ENCODE data around the gene TFRC. TPM values are rescaled to one million over a fixed set of nuclear protein-coding genes. Genes with fewer than 3 reads are reported as not detected.

The TFRC gene
- total RNA-seq, 1 experiment from 2014 or later, result 143 TPM

- ATAC-seq (no peak), DNase-seq (ENCODE audit: low spot score) (no peak)
- no peak overlapping the region for H3K27ac Mint-ChIP-seq
- TF ChIP-seq MLX (CRISPR knock-in tag; IDR thresholded peaks at IDR 0.05) (no peak), FOXK1 (CRISPR knock-in tag; IDR thresholded peaks at IDR 0.05) (no peak), FOXJ3 (CRISPR knock-in tag; IDR thresholded peaks at IDR 0.05; ENCODE audit: borderline replicate concordance) (no peak), JUN (CRISPR knock-in tag; IDR thresholded peaks at IDR 0.05) (no peak)
- TF ChIP-seq, protein P1, sequence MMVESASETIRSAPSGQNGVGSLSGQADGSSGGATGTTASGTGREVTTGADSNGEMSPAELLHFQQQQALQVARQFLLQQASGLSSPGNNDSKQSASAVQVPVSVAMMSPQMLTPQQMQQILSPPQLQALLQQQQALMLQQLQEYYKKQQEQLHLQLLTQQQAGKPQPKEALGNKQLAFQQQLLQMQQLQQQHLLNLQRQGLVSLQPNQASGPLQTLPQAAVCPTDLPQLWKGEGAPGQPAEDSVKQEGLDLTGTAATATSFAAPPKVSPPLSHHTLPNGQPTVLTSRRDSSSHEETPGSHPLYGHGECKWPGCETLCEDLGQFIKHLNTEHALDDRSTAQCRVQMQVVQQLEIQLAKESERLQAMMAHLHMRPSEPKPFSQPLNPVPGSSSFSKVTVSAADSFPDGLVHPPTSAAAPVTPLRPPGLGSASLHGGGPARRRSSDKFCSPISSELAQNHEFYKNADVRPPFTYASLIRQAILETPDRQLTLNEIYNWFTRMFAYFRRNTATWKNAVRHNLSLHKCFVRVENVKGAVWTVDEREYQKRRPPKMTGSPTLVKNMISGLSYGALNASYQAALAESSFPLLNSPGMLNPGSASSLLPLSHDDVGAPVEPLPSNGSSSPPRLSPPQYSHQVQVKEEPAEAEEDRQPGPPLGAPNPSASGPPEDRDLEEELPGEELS (CRISPR knock-in tag; IDR thresholded peaks at IDR 0.05), result no peak
- TF ChIP-seq, protein P2, sequence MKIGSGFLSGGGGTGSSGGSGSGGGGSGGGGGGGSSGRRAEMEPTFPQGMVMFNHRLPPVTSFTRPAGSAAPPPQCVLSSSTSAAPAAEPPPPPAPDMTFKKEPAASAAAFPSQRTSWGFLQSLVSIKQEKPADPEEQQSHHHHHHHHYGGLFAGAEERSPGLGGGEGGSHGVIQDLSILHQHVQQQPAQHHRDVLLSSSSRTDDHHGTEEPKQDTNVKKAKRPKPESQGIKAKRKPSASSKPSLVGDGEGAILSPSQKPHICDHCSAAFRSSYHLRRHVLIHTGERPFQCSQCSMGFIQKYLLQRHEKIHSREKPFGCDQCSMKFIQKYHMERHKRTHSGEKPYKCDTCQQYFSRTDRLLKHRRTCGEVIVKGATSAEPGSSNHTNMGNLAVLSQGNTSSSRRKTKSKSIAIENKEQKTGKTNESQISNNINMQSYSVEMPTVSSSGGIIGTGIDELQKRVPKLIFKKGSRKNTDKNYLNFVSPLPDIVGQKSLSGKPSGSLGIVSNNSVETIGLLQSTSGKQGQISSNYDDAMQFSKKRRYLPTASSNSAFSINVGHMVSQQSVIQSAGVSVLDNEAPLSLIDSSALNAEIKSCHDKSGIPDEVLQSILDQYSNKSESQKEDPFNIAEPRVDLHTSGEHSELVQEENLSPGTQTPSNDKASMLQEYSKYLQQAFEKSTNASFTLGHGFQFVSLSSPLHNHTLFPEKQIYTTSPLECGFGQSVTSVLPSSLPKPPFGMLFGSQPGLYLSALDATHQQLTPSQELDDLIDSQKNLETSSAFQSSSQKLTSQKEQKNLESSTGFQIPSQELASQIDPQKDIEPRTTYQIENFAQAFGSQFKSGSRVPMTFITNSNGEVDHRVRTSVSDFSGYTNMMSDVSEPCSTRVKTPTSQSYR (CRISPR knock-in tag; IDR thresholded peaks at IDR 0.05), result no peak
- TF ChIP-seq, protein P3, sequence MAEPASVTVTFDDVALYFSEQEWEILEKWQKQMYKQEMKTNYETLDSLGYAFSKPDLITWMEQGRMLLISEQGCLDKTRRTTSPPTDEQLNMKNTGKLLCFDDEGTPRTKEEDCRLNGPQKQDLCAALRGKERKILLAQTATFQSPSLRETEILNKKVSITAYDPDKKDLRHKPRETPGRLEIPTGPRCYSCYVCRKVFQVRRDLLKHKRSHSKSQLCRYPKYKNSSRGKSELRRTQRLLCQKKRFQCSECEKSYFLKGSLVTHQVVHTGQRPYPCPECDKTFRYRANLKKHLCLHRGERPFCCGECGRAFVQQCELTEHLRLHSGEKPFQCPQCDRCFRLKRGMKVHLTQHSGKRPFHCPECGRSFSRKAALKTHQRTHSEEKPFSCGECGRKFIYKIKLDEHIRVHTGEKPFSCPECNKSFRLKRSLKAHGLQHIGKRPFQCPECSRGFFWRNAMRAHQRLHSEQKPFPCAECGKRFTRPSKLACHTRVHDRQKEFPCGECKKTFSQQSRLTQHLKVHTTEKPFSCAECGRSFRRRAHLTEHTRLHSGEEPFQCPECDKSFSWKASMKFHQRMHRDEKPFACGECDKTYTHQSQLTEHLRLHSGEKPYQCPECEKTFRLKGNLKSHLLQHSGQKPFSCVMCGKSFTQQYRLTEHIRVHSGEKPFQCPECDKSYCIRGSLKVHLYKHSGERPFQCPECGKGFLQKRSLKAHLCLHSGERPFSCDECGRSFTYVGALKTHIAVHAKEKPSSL (CRISPR knock-in tag; conservative IDR thresholded peaks at IDR 0.05), result no peak
- CTCF ChIA-PET, result no interaction called here
- POLR2A ChIA-PET, result no interaction called here
- no peak overlapping the region for H3K4me3 Mint-ChIP-seq
- H3K9me3 Mint-ChIP-seq, result peaks cover 16% of the 10 kb centered on the region
- H3K27me3 Mint-ChIP-seq (ENCODE audit: low read depth), result no peaks in the 10 kb centered on the region; the same call in 1 of the 2 replicates
- no peaks in the 10 kb centered on the region for H3K4me1 Mint-ChIP-seq
- peaks cover 8% of the 10 kb centered on the region for H3K36me3 Mint-ChIP-seq
These were observed 56.9 kb downstream of the TFRC start for GRCh38 chr3:196024968-196025367.

DNA sequence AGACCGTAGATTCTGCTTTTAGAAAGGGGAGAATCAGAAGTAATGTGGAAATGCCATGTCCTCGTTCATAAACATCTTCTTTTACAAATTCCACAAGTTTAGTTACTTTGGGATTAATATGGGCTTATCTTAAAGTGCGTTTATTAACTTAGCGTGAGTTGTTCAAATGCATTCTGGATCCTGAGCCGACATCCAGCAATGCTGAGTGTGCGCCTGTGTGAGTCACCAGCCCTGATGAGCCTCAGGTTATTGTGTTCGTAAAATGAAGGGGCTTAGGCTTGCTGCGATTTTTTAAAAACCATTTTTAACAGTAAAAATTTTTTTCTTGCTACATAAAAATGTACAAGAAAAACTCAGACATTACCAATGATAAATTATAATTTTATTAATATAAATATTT, 57.9 kb downstream of the TFRC start:
- no peaks in the 10 kb centered on the region for H3K4me1 Mint-ChIP-seq
- no peaks in the 10 kb centered on the region; the same call in 1 of the 2 replicates for H3K27me3 Mint-ChIP-seq (ENCODE audit: low read depth)
- H3K9me3 Mint-ChIP-seq, result peaks cover 16% of the 10 kb centered on the region
- no peak overlapping the region for H3K4me3 Mint-ChIP-seq
- H3K27ac Mint-ChIP-seq, result no peak overlapping the region
- ChIA-PET CTCF (interaction anchor here (1.3 kb wide), 1 partner anchor 505 kb away, joined by 3 read pairs; no protein-coding TSS in a partner anchor), POLR2A (no interaction called here)
- DNase-seq (ENCODE audit: low spot score), result no peak
- no peak for ATAC-seq
- H3K36me3 Mint-ChIP-seq, result peaks cover 8% of the 10 kb centered on the region
- TF ChIP-seq PRRX2 (CRISPR knock-in tag; IDR thresholded peaks at IDR 0.05) (no peak), OVOL2 (CRISPR knock-in tag; IDR thresholded peaks at IDR 0.05; ENCODE audit: borderline replicate concordance) (no peak), AFF4 (CRISPR knock-in tag; IDR thresholded peaks at IDR 0.05; ENCODE audit: borderline replicate concordance) (no peak), IRF2 (CRISPR knock-in tag; IDR thresholded peaks at IDR 0.05; ENCODE audit: borderline replicate concordance, low read depth) (no peak), ZNF671 (CRISPR knock-in tag; IDR thresholded peaks at IDR 0.05) (no peak), NR3C1 (CRISPR knock-in tag; conservative IDR thresholded peaks at IDR 0.05; ENCODE audit: low read depth) (no peak), CBFB (CRISPR knock-in tag; IDR thresholded peaks at IDR 0.05; ENCODE audit: low read depth) (no peak), AR (CRISPR knock-in tag; IDR thresholded peaks at IDR 0.05) (no peak), RORB (CRISPR knock-in tag; IDR thresholded peaks at IDR 0.05) (no peak)
- TF ChIP-seq, protein P2 (CRISPR knock-in tag; IDR thresholded peaks at IDR 0.05), result no peak

Measured in WTC11 (cell line).